Adrenal gland (tissue), 5 donors: Measurements from ENCODE around the gene MBNL1.
"Not testable (repeated sequence)": the region's sequence is repeated elsewhere in the genome, so short reads cannot be mapped to it uniquely, and the experiment has no call there.

ENCODE experiments used
- POLR2A ChIP-seq, 2 donors: fragments of 450-650 bp; IDR thresholded peaks; one replicate each; pipeline ENCODE4 v1.6.1; 2017; ENCODE audit warnings: antibody characterized with exemption in 2 of 2, mild to moderate bottlenecking in 2 of 2, moderate library complexity in 1 of 2
- TF ChIP-seq, protein P1 (sequence below), 6 experiments: fragments of 450-650 bp in 4 of 6; fragments of 200-600 bp in 2 of 6; sonication (generic) in 1 of 6; IDR thresholded peaks; 1 replicate in 5 of 6; 2 replicates in 1 of 6; pipeline versions ENCODE4 v1.5.1 to v1.8.0; 2016 to 2021; ENCODE audit warnings: antibody characterized with exemption in 6 of 6, mild to moderate bottlenecking in 2 of 6, moderate library complexity in 1 of 6
- donor health status: DM: no; HTN: no; CAD: no.

DNA sequence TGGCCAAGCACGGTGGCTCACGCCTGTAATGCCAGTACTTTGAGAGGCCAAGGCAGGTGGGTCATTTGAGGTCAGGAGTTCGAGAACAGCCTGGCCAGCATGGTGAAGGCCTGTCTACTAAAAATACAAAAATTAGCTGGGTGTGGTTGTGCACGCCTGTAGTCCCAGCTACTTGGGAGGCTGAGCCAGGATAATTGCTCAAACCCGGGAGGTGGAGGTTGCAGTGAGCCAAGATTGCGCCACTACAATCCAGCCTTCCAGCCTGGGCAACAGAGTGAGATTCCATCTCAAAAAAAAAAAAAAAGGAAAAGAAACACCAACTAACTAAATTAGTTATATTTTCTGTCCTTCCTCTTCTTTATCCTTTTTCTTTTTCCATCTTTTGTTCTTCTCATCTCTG lies 68.6 kb downstream of the MBNL1 start:
- not testable (repeated sequence) for TF ChIP-seq POLR2A (IDR thresholded peaks at IDR 0.05)
- TF ChIP-seq, protein P1, sequence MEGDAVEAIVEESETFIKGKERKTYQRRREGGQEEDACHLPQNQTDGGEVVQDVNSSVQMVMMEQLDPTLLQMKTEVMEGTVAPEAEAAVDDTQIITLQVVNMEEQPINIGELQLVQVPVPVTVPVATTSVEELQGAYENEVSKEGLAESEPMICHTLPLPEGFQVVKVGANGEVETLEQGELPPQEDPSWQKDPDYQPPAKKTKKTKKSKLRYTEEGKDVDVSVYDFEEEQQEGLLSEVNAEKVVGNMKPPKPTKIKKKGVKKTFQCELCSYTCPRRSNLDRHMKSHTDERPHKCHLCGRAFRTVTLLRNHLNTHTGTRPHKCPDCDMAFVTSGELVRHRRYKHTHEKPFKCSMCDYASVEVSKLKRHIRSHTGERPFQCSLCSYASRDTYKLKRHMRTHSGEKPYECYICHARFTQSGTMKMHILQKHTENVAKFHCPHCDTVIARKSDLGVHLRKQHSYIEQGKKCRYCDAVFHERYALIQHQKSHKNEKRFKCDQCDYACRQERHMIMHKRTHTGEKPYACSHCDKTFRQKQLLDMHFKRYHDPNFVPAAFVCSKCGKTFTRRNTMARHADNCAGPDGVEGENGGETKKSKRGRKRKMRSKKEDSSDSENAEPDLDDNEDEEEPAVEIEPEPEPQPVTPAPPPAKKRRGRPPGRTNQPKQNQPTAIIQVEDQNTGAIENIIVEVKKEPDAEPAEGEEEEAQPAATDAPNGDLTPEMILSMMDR (IDR thresholded peaks at IDR 0.05): not testable (repeated sequence)
